Karpas-422 (cell line): Measurements from ENCODE around the gene GPRASP1. TPM values are rescaled to one million over a fixed set of nuclear protein-coding genes. Genes with fewer than 3 reads are reported as not detected.

Experiments used
- DNase-seq: peaks from one replicate; pipeline ENCODE4 v3.0.0-alpha.2; 2015
- H2AFZ ChIP-seq: fragments of 200-600 bp; sonication (generic); 2 replicates; pipeline ENCODE4 v1.6.1; 2014; ENCODE audit warnings: antibody characterized with exemption, low read length, mixed read lengths
- H3K27ac ChIP-seq: fragments of 200-600 bp; sonication (generic); 2 replicates; pipeline ENCODE4 v1.5.1; 2014; ENCODE audit warnings: mild to moderate bottlenecking, low read length, moderate library complexity
- H3K27me3 ChIP-seq: fragments of 200-600 bp; sonication (generic); 2 replicates; pipeline ENCODE4 v1.6.1; 2014; ENCODE audit warnings: low read length, mixed read lengths
- H3K36me3 ChIP-seq: fragments of 200-600 bp; sonication (generic); 2 replicates; pipeline ENCODE4 v1.6.1; 2014; ENCODE audit warnings: low read length, mixed read lengths; ENCODE audit not compliant: insufficient read depth
- H3K4me1 ChIP-seq: fragments of 200-600 bp; sonication (generic); 2 replicates; pipeline ENCODE4 v1.6.1; 2014; ENCODE audit warnings: mild to moderate bottlenecking, low read length, mixed read lengths
- H3K4me2 ChIP-seq: fragments of 200-600 bp; sonication (generic); 2 replicates; pipeline ENCODE4 v1.6.1; 2014; ENCODE audit warnings: low read length, low read depth, mild to moderate bottlenecking; ENCODE audit not compliant: poor library complexity, severe bottlenecking
- H3K4me3 ChIP-seq: fragments of 200-600 bp; sonication (generic); 2 replicates; pipeline ENCODE4 v1.5.1; 2014; ENCODE audit warnings: mild to moderate bottlenecking, antibody characterized with exemption, low read length, mixed read lengths
- H3K79me2 ChIP-seq: fragments of 200-600 bp; sonication (generic); 2 replicates; pipeline ENCODE4 v1.6.1; 2014; ENCODE audit warnings: mild to moderate bottlenecking, low read length, mixed read lengths
- H3K9ac ChIP-seq: fragments of 200-600 bp; sonication (generic); 2 replicates; pipeline ENCODE4 v1.6.0; 2014; ENCODE audit warnings: low read length
- H3K9me2 ChIP-seq: fragments of 200-600 bp; sonication (generic), shearing (Covaris generic); replicated peaks from 2 replicates; pipeline ENCODE4 v1.6.0; 2014; ENCODE audit warnings: mild to moderate bottlenecking, low read length, moderate library complexity; ENCODE audit not compliant: insufficient read depth
- H3K9me3 ChIP-seq: fragments of 300-700, 200-600 bp; sonication (generic); 2 replicates; pipeline ENCODE4 v1.6.1; 2014; ENCODE audit warnings: low read length, mixed read lengths
- H4K20me1 ChIP-seq: fragments of 200-600 bp; sonication (generic); 2 replicates; pipeline ENCODE4 v1.6.1; 2014; ENCODE audit warnings: mild to moderate bottlenecking, antibody characterized with exemption, low read length, low read depth; ENCODE audit not compliant: insufficient read depth
- total RNA-seq: library from RNA; depleted of rRNA; stranded (reverse); fragments of >200 nt; shearing (Covaris generic); gene quantifications from 2 replicates; pipeline ENCODE4 v1.2.3, GENCODE V29; 2014; ENCODE audit warnings: low replicate concordance; rRNA removed

GPRASP1 gene
- total RNA-seq: 2.4 and 2.7 TPM in 2 replicates

- no peak within 1 kb of the TSS for H3K4me3 ChIP-seq
- no peaks in the 10 kb centered on the region for H3K79me2 ChIP-seq
- no peak within 1 kb of the TSS for H2AFZ ChIP-seq
- no peak within 1 kb of the TSS for H3K9ac ChIP-seq
- no peaks in the 10 kb centered on the region for H3K36me3 ChIP-seq
- no peaks in the 10 kb centered on the region for H4K20me1 ChIP-seq
- no peak within 1 kb of the TSS for H3K4me2 ChIP-seq
- H3K27me3 ChIP-seq: no peaks in the 10 kb centered on the region
- no peak for DNase-seq
- H3K9me3 ChIP-seq: no peaks in the 10 kb centered on the region
- H3K27ac ChIP-seq: no peak within 1 kb of the TSS
- no peaks in the 10 kb centered on the region for H3K4me1 ChIP-seq
- H3K9me2 ChIP-seq: no peaks in the 10 kb centered on the region
These were observed at the start of gene GPRASP1 for GRCh38 chrX:102651242-102652011. TSS of gene GPRASP1 (plus strand) at chrX:102651483. CDS start at chrX:102653914, 2,431 bp downstream.

GRCh38 chrX:102604327-102604726, 47.0 kb upstream of the GPRASP1 start:
- peaks cover 12% of the 10 kb centered on the region for H3K36me3 ChIP-seq
- H4K20me1 ChIP-seq: no peaks in the 10 kb centered on the region
- H3K9ac ChIP-seq: no peak overlapping the region
- H3K79me2 ChIP-seq: peaks cover 28% of the 10 kb centered on the region
- no peak overlapping the region for H2AFZ ChIP-seq
- no peak overlapping the region for H3K4me2 ChIP-seq
- H3K4me3 ChIP-seq: no peak overlapping the region
- H3K27ac ChIP-seq: no peak overlapping the region
- H3K9me2 ChIP-seq: no peaks in the 10 kb centered on the region
- DNase-seq: no peak
- no peaks in the 10 kb centered on the region for H3K27me3 ChIP-seq
- H3K4me1 ChIP-seq: peaks cover 13% of the 10 kb centered on the region
- no peaks in the 10 kb centered on the region for H3K9me3 ChIP-seq

GRCh38 chrX:102606115-102606514, 45.2 kb upstream of the GPRASP1 start:
- H3K4me3 ChIP-seq: no peak overlapping the region
- no peak overlapping the region for H2AFZ ChIP-seq
- H3K27me3 ChIP-seq: no peaks in the 10 kb centered on the region
- H3K36me3 ChIP-seq: peaks cover 20% of the 10 kb centered on the region
- H3K79me2 ChIP-seq: peaks cover 36% of the 10 kb centered on the region
- no peak overlapping the region for H3K9ac ChIP-seq
- H4K20me1 ChIP-seq: no peaks in the 10 kb centered on the region
- no peak overlapping the region for H3K4me2 ChIP-seq
- H3K9me3 ChIP-seq: no peaks in the 10 kb centered on the region
- no peak for DNase-seq
- H3K4me1 ChIP-seq: peaks cover 8% of the 10 kb centered on the region
- H3K27ac ChIP-seq: no peak overlapping the region
- no peaks in the 10 kb centered on the region for H3K9me2 ChIP-seq

GRCh38 chrX:102610905-102611304, 40.4 kb upstream of the GPRASP1 start:
- Histone ChIP-seq H3K9me2 (no peaks in the 10 kb centered on the region), H3K79me2 (peaks cover 55% of the 10 kb centered on the region), H3K4me3 (no peak overlapping the region), H3K27me3 (no peaks in the 10 kb centered on the region), H4K20me1 (no peaks in the 10 kb centered on the region), H3K9me3 (no peaks in the 10 kb centered on the region; the same call in 1 of the 2 replicates), H3K27ac (no peak overlapping the region), H3K9ac (no peak overlapping the region), H2AFZ (no peak overlapping the region), H3K36me3 (peaks cover 24% of the 10 kb centered on the region), H3K4me1 (peaks cover 8% of the 10 kb centered on the region), H3K4me2 (no peak overlapping the region)
- no peak for DNase-seq

GRCh38 chrX:102624105-102624504, 27.2 kb upstream of the GPRASP1 start:
- Histone ChIP-seq H3K4me3 (no peak overlapping the region), H3K9me3 (peaks cover 8% of the 10 kb centered on the region; the same call in 1 of the 2 replicates), H3K4me1 (no peaks in the 10 kb centered on the region), H3K79me2 (peaks cover 58% of the 10 kb centered on the region), H3K4me2 (no peak overlapping the region), H3K27me3 (no peaks in the 10 kb centered on the region), H4K20me1 (no peaks in the 10 kb centered on the region), H2AFZ (no peak overlapping the region), H3K9me2 (no peaks in the 10 kb centered on the region), H3K27ac (no peak overlapping the region), H3K36me3 (no peaks in the 10 kb centered on the region), H3K9ac (no peak overlapping the region)
- no peak for DNase-seq

- Histone ChIP-seq H4K20me1 (no peaks in the 10 kb centered on the region), H3K9ac (no peak overlapping the region), H3K79me2 (peaks cover 35% of the 10 kb centered on the region), H3K27ac (no peak overlapping the region), H3K9me3 (no peaks in the 10 kb centered on the region), H3K9me2 (no peaks in the 10 kb centered on the region), H2AFZ (no peak overlapping the region), H3K4me3 (no peak overlapping the region), H3K4me1 (no peaks in the 10 kb centered on the region), H3K4me2 (no peak overlapping the region), H3K36me3 (no peaks in the 10 kb centered on the region), H3K27me3 (no peaks in the 10 kb centered on the region)
- no peak for DNase-seq
These were observed 23.6 kb upstream of the GPRASP1 start for GRCh38 chrX:102627640-102628039.

GRCh38 chrX:102637561-102637960, 13.7 kb upstream of the GPRASP1 start:
- no peak for DNase-seq
- Histone ChIP-seq H3K27ac (no peak overlapping the region), H4K20me1 (no peaks in the 10 kb centered on the region), H3K9me3 (no peaks in the 10 kb centered on the region), H3K9ac (no peak overlapping the region), H3K79me2 (no peaks in the 10 kb centered on the region), H3K4me1 (no peaks in the 10 kb centered on the region), H3K4me3 (no peak overlapping the region), H2AFZ (no peak overlapping the region), H3K4me2 (no peak overlapping the region), H3K9me2 (no peaks in the 10 kb centered on the region), H3K36me3 (no peaks in the 10 kb centered on the region), H3K27me3 (no peaks in the 10 kb centered on the region)

GRCh38 chrX:102650903-102651241, 411 bp upstream of the GPRASP1 start:
- no peak overlapping the region for H3K27ac ChIP-seq

More at GRCh38 chrX:102650903-102651241, 411 bp upstream of the GPRASP1 start:
- DNase-seq: no peak
- no peak overlapping the region for H3K4me3 ChIP-seq
- H3K4me2 ChIP-seq: no peak overlapping the region
- no peak overlapping the region for H3K9ac ChIP-seq
- H3K79me2 ChIP-seq: no peaks in the 10 kb centered on the region
- no peaks in the 10 kb centered on the region for H3K9me3 ChIP-seq
- no peaks in the 10 kb centered on the region for H3K4me1 ChIP-seq
- no peaks in the 10 kb centered on the region for H4K20me1 ChIP-seq
- H3K27me3 ChIP-seq: no peaks in the 10 kb centered on the region
- H3K9me2 ChIP-seq: no peaks in the 10 kb centered on the region
- no peaks in the 10 kb centered on the region for H3K36me3 ChIP-seq
- H2AFZ ChIP-seq: no peak overlapping the region
